GM23338 (cell line): ENCODE results near the gene ZBTB12. TPM values are rescaled to one million over a fixed set of nuclear protein-coding genes. Genes with fewer than 3 reads are reported as not detected.

Source experiments
- ATAC-seq: fragments of 200-7000 bp; cut with Tn5 transposase; 3 replicates; pipeline ENCODE4 v1.9.1; 2020
- DNase-seq: peaks from one replicate; pipeline ENCODE4 v3.0.0-alpha.2; 2015; ENCODE audit warnings: low spot score
- H2AFZ ChIP-seq: fragments of 200-600 bp; sonication (generic); 2 replicates; pipeline ENCODE4 v1.8.0; 2016; ENCODE audit warnings: antibody characterized with exemption, mild to moderate bottlenecking, moderate library complexity
- H3F3A ChIP-seq: fragments of 200-600 bp; sonication (generic); replicated peaks from 2 replicates; pipeline ENCODE4 v1.8.0; 2017; ENCODE audit warnings: antibody characterized with exemption, mixed run types, low read depth
- H3K27ac ChIP-seq: fragments of 200-600 bp; sonication (generic); 2 replicates; pipeline ENCODE4 v1.6.1; 2016; ENCODE audit warnings: low read depth
- H3K27me3 ChIP-seq: fragments of 200-600 bp; sonication (generic); 2 replicates; pipeline ENCODE4 v1.8.0; 2016; ENCODE audit warnings: mild to moderate bottlenecking, mixed run types, moderate library complexity; ENCODE audit not compliant: insufficient read depth
- H3K36me3 ChIP-seq: fragments of 200-600 bp; sonication (generic); 2 replicates; pipeline ENCODE4 v1.8.0; 2016; ENCODE audit warnings: mild to moderate bottlenecking; ENCODE audit not compliant: insufficient read depth
- H3K4me1 ChIP-seq: fragments of 200-600 bp; sonication (generic); 2 replicates; pipeline ENCODE4 v1.8.0; 2016; ENCODE audit warnings: mild to moderate bottlenecking, moderate library complexity; ENCODE audit not compliant: insufficient read depth
- H3K4me2 ChIP-seq: fragments of 200-600 bp; sonication (generic); 2 replicates; pipeline ENCODE4 v1.7.1; 2017; ENCODE audit warnings: mixed run types
- H3K4me3 ChIP-seq: fragments of 200-600 bp; sonication (generic); 2 replicates; pipeline ENCODE4 v1.6.1; 2016; ENCODE audit warnings: mixed run types
- H3K79me2 ChIP-seq: fragments of 200-600 bp; sonication (generic); replicated peaks from 2 replicates; pipeline ENCODE4 v1.8.0; 2017; ENCODE audit warnings: mild to moderate bottlenecking; ENCODE audit not compliant: insufficient read depth
- H3K9me2 ChIP-seq: fragments of 200-600 bp; sonication (generic); 2 replicates; pipeline ENCODE4 v1.8.0; 2017; ENCODE audit not compliant: insufficient read depth
- H4K20me1 ChIP-seq: fragments of 200-600 bp; sonication (generic); replicated peaks from 2 replicates; pipeline ENCODE4 v1.8.0; 2017; ENCODE audit warnings: mild to moderate bottlenecking; ENCODE audit not compliant: insufficient read depth
- H3K27ac Mint-ChIP-seq: 2 replicates; pipeline ENCODE4 v1.8.0; 2020; ENCODE audit warnings: inconsistent platforms, mild to moderate bottlenecking, moderate library complexity, mixed read lengths
- H3K27me3 Mint-ChIP-seq: 3 replicates; pipeline ENCODE4 v1.8.0; 2022; ENCODE audit warnings: low read depth, mild to moderate bottlenecking, moderate library complexity, mixed read lengths, inconsistent platforms; ENCODE audit not compliant: insufficient read depth, poor library complexity
- H3K36me3 Mint-ChIP-seq: 3 replicates; pipeline ENCODE4 v1.8.0; 2021; ENCODE audit warnings: low read depth, mild to moderate bottlenecking, inconsistent platforms, moderate library complexity, mixed read lengths
- H3K4me1 Mint-ChIP-seq: 3 replicates; pipeline ENCODE4 v1.8.0; 2020; ENCODE audit warnings: mild to moderate bottlenecking, inconsistent platforms, mixed read lengths
- H3K4me3 Mint-ChIP-seq: 3 replicates; pipeline ENCODE4 v1.8.0; 2021; ENCODE audit warnings: moderate library complexity, mild to moderate bottlenecking, inconsistent platforms, mixed read lengths
- H3K9me3 Mint-ChIP-seq: 3 replicates; pipeline ENCODE4 v1.8.0; 2020; ENCODE audit warnings: moderate library complexity, mild to moderate bottlenecking, inconsistent platforms, mixed read lengths
- EZH2phosphoT487 ChIP-seq: fragments of 200-600 bp; sonication (generic); IDR thresholded peaks from one replicate; pipeline ENCODE4 v1.8.1; 2018; ENCODE audit warnings: antibody characterized with exemption; ENCODE audit not compliant: unreplicated experiment
- JUNB ChIP-seq: IDR thresholded peaks from one replicate; pipeline ENCODE4 v1.6.1; 2016; ENCODE audit warnings: antibody characterized with exemption; ENCODE audit not compliant: unreplicated experiment
- NANOG ChIP-seq: IDR thresholded peaks from 2 replicates; pipeline ENCODE4 v1.6.1; 2016; ENCODE audit warnings: antibody characterized with exemption, borderline replicate concordance
- POLR2AphosphoS5 ChIP-seq: IDR thresholded peaks from 2 replicates; pipeline ENCODE4 v1.6.1; 2016; ENCODE audit warnings: antibody characterized with exemption, low read depth
- STAT1 ChIP-seq: IDR thresholded peaks from one replicate; pipeline ENCODE4 v1.6.1; 2016; ENCODE audit warnings: antibody characterized with exemption; ENCODE audit not compliant: unreplicated experiment
- ZNF114 ChIP-seq: fragments of 250-450 bp; sonication (Bioruptor Pico); IDR thresholded peaks from 2 replicates; pipeline ENCODE4 v1.5.0; 2020; ENCODE audit warnings: mild to moderate bottlenecking, moderate library complexity
- ZNF331 ChIP-seq: fragments of 250-450 bp; sonication (Bioruptor Pico); IDR thresholded peaks from 2 replicates; pipeline ENCODE4 v1.5.0; 2020; ENCODE audit warnings: low read depth, mild to moderate bottlenecking, moderate library complexity
- polyA plus RNA-seq: library from polyadenylated mRNA; unstranded; fragments of >200 nt; fragmentation: Nextera tagmentation; extraction: Ambion mirVana; gene quantifications from 2 replicates; pipeline ENCODE4 v1.2.1, GENCODE V29; 2016
- total RNA-seq: library from RNA; depleted of rRNA; stranded (reverse); fragments of >200 nt; shearing (Covaris generic); gene quantifications from 2 replicates; pipeline ENCODE4 v1.2.3, GENCODE V29; 2014
- TF ChIP-seq, protein P1 (sequence below), 2 experiments: fragments of 200-600 bp in 1 of 2; sonication (generic) in 1 of 2; conservative IDR thresholded peaks; 2 replicates each; pipeline versions ENCODE4 v1.5.1 to v1.6.1; 2016 to 2017; ENCODE audit warnings: antibody characterized with exemption in 2 of 2, low read depth in 2 of 2, mild to moderate bottlenecking in 2 of 2, moderate library complexity in 1 of 2
- TF ChIP-seq, protein P2 (sequence below): IDR thresholded peaks from 2 replicates; pipeline ENCODE4 v1.6.1; 2016; ENCODE audit warnings: antibody characterized with exemption
- TF ChIP-seq, protein P3 (sequence below): fragments of 250-450 bp; sonication (Bioruptor Pico); IDR thresholded peaks from 2 replicates; pipeline ENCODE4 v1.5.0; 2020; ENCODE audit warnings: mild to moderate bottlenecking, moderate library complexity

The ZBTB12 gene
- total and polyA plus RNA-seq, 2 experiments from 2014 or later, result 0.18 to 14.4 TPM

DNA sequence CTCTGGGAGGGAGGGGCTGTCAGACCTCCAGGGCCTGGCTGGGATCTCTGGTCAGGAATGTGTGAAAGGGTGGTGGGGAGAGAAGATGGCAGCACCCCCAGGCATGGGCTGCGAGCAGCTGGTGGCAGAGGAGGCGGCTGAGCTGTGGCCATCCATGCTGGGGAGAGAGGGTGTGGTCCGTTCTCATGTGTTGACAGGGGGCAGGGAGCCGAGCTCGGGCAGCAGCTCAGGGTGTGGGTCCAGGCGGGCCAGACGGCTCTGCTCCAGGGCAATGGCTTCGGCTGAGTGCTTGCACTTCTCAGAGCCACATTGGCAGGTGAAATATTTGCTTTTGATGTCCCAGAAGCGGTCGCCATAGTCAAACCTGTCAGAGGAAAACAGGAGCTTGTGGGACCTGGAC lies 22.0 kb downstream of the ZBTB12 start:
- H3K4me3 Mint-ChIP-seq, result no peak overlapping the region

More for the DNA sequence above, 22.0 kb downstream of the ZBTB12 start:
- DNase-seq (no peak), ATAC-seq (no peak)
- no peak for TF ChIP-seq JUNB
- no peak for TF ChIP-seq NANOG
- TF ChIP-seq ZNF114 (CRISPR knock-in tag), result no peak
- no peak for TF ChIP-seq ZNF331 (CRISPR knock-in tag)
- TF ChIP-seq, protein P1, sequence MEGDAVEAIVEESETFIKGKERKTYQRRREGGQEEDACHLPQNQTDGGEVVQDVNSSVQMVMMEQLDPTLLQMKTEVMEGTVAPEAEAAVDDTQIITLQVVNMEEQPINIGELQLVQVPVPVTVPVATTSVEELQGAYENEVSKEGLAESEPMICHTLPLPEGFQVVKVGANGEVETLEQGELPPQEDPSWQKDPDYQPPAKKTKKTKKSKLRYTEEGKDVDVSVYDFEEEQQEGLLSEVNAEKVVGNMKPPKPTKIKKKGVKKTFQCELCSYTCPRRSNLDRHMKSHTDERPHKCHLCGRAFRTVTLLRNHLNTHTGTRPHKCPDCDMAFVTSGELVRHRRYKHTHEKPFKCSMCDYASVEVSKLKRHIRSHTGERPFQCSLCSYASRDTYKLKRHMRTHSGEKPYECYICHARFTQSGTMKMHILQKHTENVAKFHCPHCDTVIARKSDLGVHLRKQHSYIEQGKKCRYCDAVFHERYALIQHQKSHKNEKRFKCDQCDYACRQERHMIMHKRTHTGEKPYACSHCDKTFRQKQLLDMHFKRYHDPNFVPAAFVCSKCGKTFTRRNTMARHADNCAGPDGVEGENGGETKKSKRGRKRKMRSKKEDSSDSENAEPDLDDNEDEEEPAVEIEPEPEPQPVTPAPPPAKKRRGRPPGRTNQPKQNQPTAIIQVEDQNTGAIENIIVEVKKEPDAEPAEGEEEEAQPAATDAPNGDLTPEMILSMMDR (conservative IDR thresholded peaks at IDR 0.05; ENCODE audit: low read depth in 2 of 2), result no peak
- no peak for TF ChIP-seq POLR2AphosphoS5
- TF ChIP-seq EZH2phosphoT487, result no peak
- TF ChIP-seq STAT1, result no peak
- TF ChIP-seq, protein P2, sequence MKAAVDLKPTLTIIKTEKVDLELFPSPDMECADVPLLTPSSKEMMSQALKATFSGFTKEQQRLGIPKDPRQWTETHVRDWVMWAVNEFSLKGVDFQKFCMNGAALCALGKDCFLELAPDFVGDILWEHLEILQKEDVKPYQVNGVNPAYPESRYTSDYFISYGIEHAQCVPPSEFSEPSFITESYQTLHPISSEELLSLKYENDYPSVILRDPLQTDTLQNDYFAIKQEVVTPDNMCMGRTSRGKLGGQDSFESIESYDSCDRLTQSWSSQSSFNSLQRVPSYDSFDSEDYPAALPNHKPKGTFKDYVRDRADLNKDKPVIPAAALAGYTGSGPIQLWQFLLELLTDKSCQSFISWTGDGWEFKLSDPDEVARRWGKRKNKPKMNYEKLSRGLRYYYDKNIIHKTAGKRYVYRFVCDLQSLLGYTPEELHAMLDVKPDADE, result no peak
- TF ChIP-seq, protein P3, sequence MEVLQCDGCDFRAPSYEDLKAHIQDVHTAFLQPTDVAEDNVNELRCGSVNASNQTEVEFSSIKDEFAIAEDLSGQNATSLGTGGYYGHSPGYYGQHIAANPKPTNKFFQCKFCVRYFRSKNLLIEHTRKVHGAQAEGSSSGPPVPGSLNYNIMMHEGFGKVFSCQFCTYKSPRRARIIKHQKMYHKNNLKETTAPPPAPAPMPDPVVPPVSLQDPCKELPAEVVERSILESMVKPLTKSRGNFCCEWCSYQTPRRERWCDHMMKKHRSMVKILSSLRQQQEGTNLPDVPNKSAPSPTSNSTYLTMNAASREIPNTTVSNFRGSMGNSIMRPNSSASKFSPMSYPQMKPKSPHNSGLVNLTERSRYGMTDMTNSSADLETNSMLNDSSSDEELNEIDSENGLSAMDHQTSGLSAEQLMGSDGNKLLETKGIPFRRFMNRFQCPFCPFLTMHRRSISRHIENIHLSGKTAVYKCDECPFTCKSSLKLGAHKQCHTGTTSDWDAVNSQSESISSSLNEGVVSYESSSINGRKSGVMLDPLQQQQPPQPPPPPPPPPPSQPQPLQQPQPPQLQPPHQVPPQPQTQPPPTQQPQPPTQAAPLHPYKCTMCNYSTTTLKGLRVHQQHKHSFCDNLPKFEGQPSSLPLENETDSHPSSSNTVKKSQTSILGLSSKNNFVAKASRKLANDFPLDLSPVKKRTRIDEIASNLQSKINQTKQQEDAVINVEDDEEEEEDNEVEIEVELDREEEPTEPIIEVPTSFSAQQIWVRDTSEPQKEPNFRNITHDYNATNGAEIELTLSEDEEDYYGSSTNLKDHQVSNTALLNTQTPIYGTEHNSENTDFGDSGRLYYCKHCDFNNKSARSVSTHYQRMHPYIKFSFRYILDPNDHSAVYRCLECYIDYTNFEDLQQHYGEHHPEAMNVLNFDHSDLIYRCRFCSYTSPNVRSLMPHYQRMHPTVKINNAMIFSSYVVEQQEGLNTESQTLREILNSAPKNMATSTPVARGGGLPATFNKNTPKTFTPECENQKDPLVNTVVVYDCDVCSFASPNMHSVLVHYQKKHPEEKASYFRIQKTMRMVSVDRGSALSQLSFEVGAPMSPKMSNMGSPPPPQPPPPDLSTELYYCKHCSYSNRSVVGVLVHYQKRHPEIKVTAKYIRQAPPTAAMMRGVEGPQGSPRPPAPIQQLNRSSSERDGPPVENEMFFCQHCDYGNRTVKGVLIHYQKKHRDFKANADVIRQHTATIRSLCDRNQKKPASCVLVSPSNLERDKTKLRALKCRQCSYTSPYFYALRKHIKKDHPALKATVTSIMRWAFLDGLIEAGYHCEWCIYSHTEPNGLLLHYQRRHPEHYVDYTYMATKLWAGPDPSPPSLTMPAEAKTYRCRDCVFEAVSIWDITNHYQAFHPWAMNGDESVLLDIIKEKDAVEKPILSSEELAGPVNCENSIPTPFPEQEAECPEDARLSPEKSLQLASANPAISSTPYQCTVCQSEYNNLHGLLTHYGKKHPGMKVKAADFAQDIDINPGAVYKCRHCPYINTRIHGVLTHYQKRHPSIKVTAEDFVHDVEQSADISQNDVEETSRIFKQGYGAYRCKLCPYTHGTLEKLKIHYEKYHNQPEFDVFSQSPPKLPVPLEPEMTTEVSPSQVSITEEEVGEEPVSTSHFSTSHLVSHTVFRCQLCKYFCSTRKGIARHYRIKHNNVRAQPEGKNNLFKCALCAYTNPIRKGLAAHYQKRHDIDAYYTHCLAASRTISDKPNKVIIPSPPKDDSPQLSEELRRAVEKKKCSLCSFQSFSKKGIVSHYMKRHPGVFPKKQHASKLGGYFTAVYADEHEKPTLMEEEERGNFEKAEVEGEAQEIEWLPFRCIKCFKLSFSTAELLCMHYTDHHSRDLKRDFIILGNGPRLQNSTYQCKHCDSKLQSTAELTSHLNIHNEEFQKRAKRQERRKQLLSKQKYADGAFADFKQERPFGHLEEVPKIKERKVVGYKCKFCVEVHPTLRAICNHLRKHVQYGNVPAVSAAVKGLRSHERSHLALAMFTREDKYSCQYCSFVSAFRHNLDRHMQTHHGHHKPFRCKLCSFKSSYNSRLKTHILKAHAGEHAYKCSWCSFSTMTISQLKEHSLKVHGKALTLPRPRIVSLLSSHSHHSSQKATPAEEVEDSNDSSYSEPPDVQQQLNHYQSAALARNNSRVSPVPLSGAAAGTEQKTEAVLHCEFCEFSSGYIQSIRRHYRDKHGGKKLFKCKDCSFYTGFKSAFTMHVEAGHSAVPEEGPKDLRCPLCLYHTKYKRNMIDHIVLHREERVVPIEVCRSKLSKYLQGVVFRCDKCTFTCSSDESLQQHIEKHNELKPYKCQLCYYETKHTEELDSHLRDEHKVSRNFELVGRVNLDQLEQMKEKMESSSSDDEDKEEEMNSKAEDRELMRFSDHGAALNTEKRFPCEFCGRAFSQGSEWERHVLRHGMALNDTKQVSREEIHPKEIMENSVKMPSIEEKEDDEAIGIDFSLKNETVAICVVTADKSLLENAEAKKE (CRISPR knock-in tag), result no peak
- Histone ChIP-seq H3K27ac (no peak overlapping the region), H2AFZ (no peak overlapping the region), H3K36me3 (peaks cover 22% of the 10 kb centered on the region; the same call in 1 of the 2 replicates), H4K20me1 (peaks cover 3% of the 10 kb centered on the region), H3F3A (peaks cover 14% of the 10 kb centered on the region), H3K4me1 (peaks cover 4% of the 10 kb centered on the region; the same call in 1 of the 2 replicates), H3K4me3 (no peak overlapping the region), H3K79me2 (no peaks in the 10 kb centered on the region), H3K4me2 (no peak overlapping the region), H3K9me2 (no peaks in the 10 kb centered on the region), H3K27me3 (no peaks in the 10 kb centered on the region)
- H3K27ac Mint-ChIP-seq, result no peak overlapping the region
- H3K4me1 Mint-ChIP-seq, result peaks cover 8% of the 10 kb centered on the region
- H3K36me3 Mint-ChIP-seq, result peaks cover 55% of the 10 kb centered on the region
- peaks cover 5% of the 10 kb centered on the region for H3K27me3 Mint-ChIP-seq
- no peaks in the 10 kb centered on the region for H3K9me3 Mint-ChIP-seq
